Astrocyte (in vitro differentiated cells and primary cell): ENCODE measurements around the gene LRRN4CL. TPM values are rescaled to one million over a fixed set of nuclear protein-coding genes. Genes with fewer than 3 reads are reported as not detected.

Experiments
- DNase-seq: peaks from one replicate; pipeline ENCODE4 v3.0.0-alpha.2; 2010; ENCODE audit warnings: low read depth
- FAIRE-seq: peaks from 2 replicates; lab custom pipeline; 2011; peaks lifted over from hg19 to GRCh38; lab: Jason Lieb, UNC
- H2AFZ ChIP-seq: 2 replicates; pipeline ENCODE4 v1.6.0; 2012; ENCODE audit warnings: low read depth, low read length, inconsistent platforms
- H3K27ac ChIP-seq: 2 replicates; pipeline ENCODE4 v1.5.1; 2011; ENCODE audit warnings: low read depth, low read length, inconsistent platforms
- H3K27me3 ChIP-seq: 2 replicates; pipeline ENCODE4 v1.6.0; 2011; ENCODE audit warnings: low read length, inconsistent platforms; ENCODE audit not compliant: insufficient read depth
- H3K36me3 ChIP-seq: 2 replicates; pipeline ENCODE4 v1.5.1; 2011; ENCODE audit warnings: low read length, inconsistent platforms; ENCODE audit not compliant: insufficient read depth
- H3K4me1 ChIP-seq: 2 replicates; pipeline ENCODE4 v1.5.1; 2011; ENCODE audit warnings: low read length, inconsistent platforms; ENCODE audit not compliant: insufficient read depth
- H3K4me2 ChIP-seq: 2 replicates; pipeline ENCODE4 v1.6.0; 2012; ENCODE audit warnings: low read length, inconsistent platforms
- H3K4me3 ChIP-seq: 2 replicates; pipeline ENCODE4 v1.5.1; 2011; ENCODE audit warnings: low read depth, mild to moderate bottlenecking, low read length, inconsistent platforms; ENCODE audit not compliant: insufficient read depth
- H3K79me2 ChIP-seq: 2 replicates; pipeline ENCODE4 v1.6.0; 2012; ENCODE audit warnings: mild to moderate bottlenecking, low read length, inconsistent platforms; ENCODE audit not compliant: insufficient read depth
- H3K9ac ChIP-seq: 2 replicates; pipeline ENCODE4 v1.6.0; 2012; ENCODE audit warnings: mild to moderate bottlenecking, low read length, inconsistent platforms
- H3K9me3 ChIP-seq: 2 replicates; pipeline ENCODE4 v1.5.1; 2012; ENCODE audit warnings: low read depth, mild to moderate bottlenecking, low read length, inconsistent platforms; ENCODE audit not compliant: insufficient read depth
- H4K20me1 ChIP-seq: 2 replicates; pipeline ENCODE4 v1.6.0; 2012; ENCODE audit warnings: low read length, inconsistent platforms; ENCODE audit not compliant: insufficient read depth
- H3K27ac Mint-ChIP-seq: one replicate; pipeline ENCODE4 v1.8.0; 2021; ENCODE audit warnings: mild to moderate bottlenecking, mixed read lengths; ENCODE audit not compliant: unreplicated experiment
- H3K27me3 Mint-ChIP-seq: one replicate; pipeline ENCODE4 v1.8.0; 2021; ENCODE audit warnings: low read depth, mixed read lengths; ENCODE audit not compliant: unreplicated experiment
- H3K36me3 Mint-ChIP-seq: one replicate; pipeline ENCODE4 v1.8.0; 2021; ENCODE audit warnings: low read depth, mixed read lengths; ENCODE audit not compliant: unreplicated experiment
- H3K4me1 Mint-ChIP-seq: one replicate; pipeline ENCODE4 v1.8.0; 2021; ENCODE audit warnings: low read depth, mixed read lengths; ENCODE audit not compliant: unreplicated experiment
- H3K4me3 Mint-ChIP-seq: one replicate; pipeline ENCODE4 v1.8.0; 2021; ENCODE audit warnings: mild to moderate bottlenecking, moderate library complexity, mixed read lengths; ENCODE audit not compliant: unreplicated experiment
- H3K9me3 Mint-ChIP-seq: one replicate; pipeline ENCODE4 v1.8.0; 2021; ENCODE audit warnings: mild to moderate bottlenecking, mixed read lengths; ENCODE audit not compliant: unreplicated experiment
- CTCF ChIP-seq: IDR thresholded peaks from 2 replicates; pipeline ENCODE4 v1.5.1; 2011; ENCODE audit warnings: low read depth, mild to moderate bottlenecking, inconsistent platforms, low read length, moderate library complexity; ENCODE audit not compliant: insufficient read depth
- EZH2 ChIP-seq: IDR thresholded peaks from 2 replicates; pipeline ENCODE4 v1.6.1; 2012; ENCODE audit warnings: mild to moderate bottlenecking, low read length, inconsistent platforms; ENCODE audit not compliant: insufficient read depth
- total RNA-seq: library from RNA; stranded (reverse); gene quantifications from 2 replicates; pipeline ENCODE4 v1.2.1, GENCODE V29; 2021

The LRRN4CL gene
- total RNA-seq, 1 donor from 2014 or later = 0.43 TPM

- Histone ChIP-seq H3K27me3 (no peaks in the 10 kb centered on the region), H3K27ac (no peak overlapping the region), H3K36me3 (peaks cover 86% of the 10 kb centered on the region), H3K4me1 (no peaks in the 10 kb centered on the region), H3K9me3 (no peaks in the 10 kb centered on the region), H3K4me2 (no peak overlapping the region), H3K79me2 (peaks cover 69% of the 10 kb centered on the region), H3K4me3 (no peak overlapping the region), H3K9ac (no peak overlapping the region), H4K20me1 (peaks cover 31% of the 10 kb centered on the region), H2AFZ (no peak overlapping the region)
- Mint-ChIP-seq H3K4me3 (no peak overlapping the region), H3K36me3 (peaks cover 33% of the 10 kb centered on the region), H3K4me1 (peaks cover 18% of the 10 kb centered on the region), H3K27me3 (no peaks in the 10 kb centered on the region), H3K27ac (no peak overlapping the region), H3K9me3 (no peaks in the 10 kb centered on the region)
- no peak for FAIRE-seq
- DNase-seq = no peak
- TF ChIP-seq EZH2 = no peak
- no peak for TF ChIP-seq CTCF
Measured at GRCh38 chr11:62716206-62716605, 26.9 kb upstream of the LRRN4CL start.

- FAIRE-seq (no peak), DNase-seq (no peak)
- H3K79me2 ChIP-seq = peaks cover 64% of the 10 kb centered on the region
- H4K20me1 ChIP-seq = peaks cover 29% of the 10 kb centered on the region
- no peaks in the 10 kb centered on the region for H3K27me3 Mint-ChIP-seq
- peaks cover 86% of the 10 kb centered on the region for H3K36me3 ChIP-seq
- no peaks in the 10 kb centered on the region for H3K27me3 ChIP-seq
- H3K9me3 ChIP-seq = no peaks in the 10 kb centered on the region
- no peak overlapping the region for H3K4me3 ChIP-seq
- no peak overlapping the region for H3K27ac ChIP-seq
- peak overlapping the region; percentile 27 for H3K27ac Mint-ChIP-seq
- H3K4me3 Mint-ChIP-seq = no peak overlapping the region
- H3K9ac ChIP-seq = no peak overlapping the region
- peaks cover 18% of the 10 kb centered on the region for H3K4me1 Mint-ChIP-seq
- no peak overlapping the region for H2AFZ ChIP-seq
- no peaks in the 10 kb centered on the region for H3K9me3 Mint-ChIP-seq
- H3K4me2 ChIP-seq = no peak overlapping the region
- no peak for TF ChIP-seq CTCF
- no peak for TF ChIP-seq EZH2
- peaks cover 32% of the 10 kb centered on the region for H3K36me3 Mint-ChIP-seq
- no peaks in the 10 kb centered on the region for H3K4me1 ChIP-seq
Measured at GRCh38 chr11:62715150-62716130, 26.1 kb upstream of the LRRN4CL start.

- Mint-ChIP-seq H3K36me3 (peaks cover 32% of the 10 kb centered on the region), H3K9me3 (no peaks in the 10 kb centered on the region), H3K4me3 (peak overlapping the region; percentile 31), H3K27me3 (no peaks in the 10 kb centered on the region), H3K4me1 (peaks cover 26% of the 10 kb centered on the region), H3K27ac (peak overlapping the region; percentile 70)
- FAIRE-seq (no peak), DNase-seq (no peak)
- no peak for TF ChIP-seq EZH2
- no peak for TF ChIP-seq CTCF
- Histone ChIP-seq H3K27me3 (no peaks in the 10 kb centered on the region), H3K9ac (no peak overlapping the region), H4K20me1 (peaks cover 20% of the 10 kb centered on the region), H3K27ac (no peak overlapping the region), H3K4me3 (no peak overlapping the region), H3K4me1 (peaks cover 16% of the 10 kb centered on the region), H3K79me2 (peaks cover 47% of the 10 kb centered on the region), H3K4me2 (no peak overlapping the region), H3K9me3 (no peaks in the 10 kb centered on the region), H3K36me3 (peaks cover 71% of the 10 kb centered on the region), H2AFZ (no peak overlapping the region)
Measured at GRCh38 chr11:62713343-62713742, 24.0 kb upstream of the LRRN4CL start.
